ENCODE results near the gene PLCB1.
A peak's percentile ranks its signal among the peaks of the same experiment; 100 is the strongest.
"Not testable (repeated sequence)": the region's sequence is repeated elsewhere in the genome, so short reads cannot be mapped to it uniquely, and the experiment has no call there.

The PLCB1 gene

GRCh38 chr20:8154638-8155037 lies 22.6 kb downstream of the PLCB1 start:
- no peak overlapping the region for H3K4me3 ChIP-seq (ENCODE audit: control insufficient read depth, low read depth, low read length)
- DNase-seq (ENCODE audit: low read depth), result no peak
- TF ChIP-seq, protein P1, sequence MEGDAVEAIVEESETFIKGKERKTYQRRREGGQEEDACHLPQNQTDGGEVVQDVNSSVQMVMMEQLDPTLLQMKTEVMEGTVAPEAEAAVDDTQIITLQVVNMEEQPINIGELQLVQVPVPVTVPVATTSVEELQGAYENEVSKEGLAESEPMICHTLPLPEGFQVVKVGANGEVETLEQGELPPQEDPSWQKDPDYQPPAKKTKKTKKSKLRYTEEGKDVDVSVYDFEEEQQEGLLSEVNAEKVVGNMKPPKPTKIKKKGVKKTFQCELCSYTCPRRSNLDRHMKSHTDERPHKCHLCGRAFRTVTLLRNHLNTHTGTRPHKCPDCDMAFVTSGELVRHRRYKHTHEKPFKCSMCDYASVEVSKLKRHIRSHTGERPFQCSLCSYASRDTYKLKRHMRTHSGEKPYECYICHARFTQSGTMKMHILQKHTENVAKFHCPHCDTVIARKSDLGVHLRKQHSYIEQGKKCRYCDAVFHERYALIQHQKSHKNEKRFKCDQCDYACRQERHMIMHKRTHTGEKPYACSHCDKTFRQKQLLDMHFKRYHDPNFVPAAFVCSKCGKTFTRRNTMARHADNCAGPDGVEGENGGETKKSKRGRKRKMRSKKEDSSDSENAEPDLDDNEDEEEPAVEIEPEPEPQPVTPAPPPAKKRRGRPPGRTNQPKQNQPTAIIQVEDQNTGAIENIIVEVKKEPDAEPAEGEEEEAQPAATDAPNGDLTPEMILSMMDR (conservative IDR thresholded peaks at IDR 0.05; ENCODE audit: control insufficient read depth, insufficient read depth, low read depth, low read length), result no peak

- no peak overlapping the region for H3K4me3 ChIP-seq (ENCODE audit: control insufficient read depth, low read depth, low read length)
- TF ChIP-seq, protein P1 (conservative IDR thresholded peaks at IDR 0.05; ENCODE audit: control insufficient read depth, insufficient read depth, low read depth, low read length), result no peak
- no peak for DNase-seq (ENCODE audit: low read depth)
Measured at GRCh38 chr20:8155229-8155628, 23.2 kb downstream of the PLCB1 start.

DNA sequence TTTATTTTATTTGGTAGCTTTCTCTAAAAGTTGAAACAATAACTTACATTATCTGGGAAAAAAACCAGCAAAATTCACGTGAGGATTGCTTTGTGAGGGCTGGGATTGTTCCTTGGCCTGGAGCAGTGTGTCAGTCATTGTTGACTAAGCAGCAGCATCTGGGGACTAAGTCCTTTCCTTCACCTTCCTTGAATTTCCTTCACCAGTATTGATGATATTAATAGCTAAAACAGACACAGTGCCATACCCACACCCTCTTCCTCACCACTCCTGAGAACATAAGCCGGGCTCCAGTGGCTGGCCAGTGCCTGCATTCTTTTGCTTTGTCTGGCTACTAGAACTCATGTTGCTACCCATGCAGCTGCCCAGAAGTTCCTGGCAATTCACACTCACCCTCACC lies 23.7 kb downstream of the PLCB1 start:
- DNase-seq (ENCODE audit: low read depth), result no peak
- H3K4me3 ChIP-seq (ENCODE audit: control insufficient read depth, low read depth, low read length), result no peak overlapping the region
- TF ChIP-seq, protein P1 (conservative IDR thresholded peaks at IDR 0.05; ENCODE audit: control insufficient read depth, insufficient read depth, low read depth, low read length), result no peak

DNA sequence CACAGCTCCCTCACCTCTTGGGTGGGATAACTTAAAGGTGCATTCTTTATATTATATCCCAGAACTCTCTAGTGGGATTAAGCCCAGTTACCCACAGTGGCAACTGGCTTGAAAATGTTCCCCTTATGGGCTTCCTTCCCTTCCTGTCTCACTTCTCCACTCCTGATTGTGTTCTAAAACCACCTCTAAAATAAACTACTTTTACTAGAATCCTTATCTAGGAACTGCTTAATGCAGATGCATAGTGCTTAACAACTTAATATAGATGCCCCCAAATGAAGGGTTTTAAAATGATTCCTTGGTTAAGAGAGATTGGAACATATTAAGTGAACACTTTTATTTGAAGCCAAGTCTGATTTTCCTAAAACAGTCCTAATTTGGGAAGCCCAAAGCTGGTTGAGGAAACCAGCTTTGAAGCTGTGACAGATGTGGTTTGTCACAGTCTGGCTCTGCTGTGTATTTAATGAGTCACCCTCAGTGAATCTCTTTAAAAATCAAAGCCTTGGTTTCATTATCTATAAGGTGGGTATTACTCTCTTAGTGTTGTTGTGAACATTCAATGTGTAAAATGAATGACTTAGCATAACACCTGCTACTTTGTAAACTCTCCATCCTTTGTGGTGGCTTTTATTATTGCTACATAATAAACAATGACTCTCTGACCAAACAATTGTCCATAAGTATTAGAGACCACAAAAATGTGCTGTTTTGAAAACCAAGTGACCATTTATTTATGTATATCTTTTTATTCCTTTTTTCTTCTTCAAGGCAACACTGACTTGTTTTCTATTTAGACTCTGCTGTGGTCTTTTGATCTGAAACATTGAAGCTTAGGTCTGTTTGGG lies 24.4 kb downstream of the PLCB1 start:
- DNase-seq (ENCODE audit: low read depth), result peak; percentile 39
- TF ChIP-seq, protein P1 (conservative IDR thresholded peaks at IDR 0.05; ENCODE audit: control insufficient read depth, insufficient read depth, low read depth, low read length), result no peak

GRCh38 chr20:8159217-8159616 lies 27.2 kb downstream of the PLCB1 start:
- not testable (repeated sequence) for DNase-seq (ENCODE audit: low read depth); H3K4me3 ChIP-seq (ENCODE audit: control insufficient read depth, low read depth, low read length)

More for the DNA sequence above, 24.4 kb downstream of the PLCB1 start:
- H3K4me3 ChIP-seq (ENCODE audit: control insufficient read depth, low read depth, low read length), result no peak overlapping the region

DNA sequence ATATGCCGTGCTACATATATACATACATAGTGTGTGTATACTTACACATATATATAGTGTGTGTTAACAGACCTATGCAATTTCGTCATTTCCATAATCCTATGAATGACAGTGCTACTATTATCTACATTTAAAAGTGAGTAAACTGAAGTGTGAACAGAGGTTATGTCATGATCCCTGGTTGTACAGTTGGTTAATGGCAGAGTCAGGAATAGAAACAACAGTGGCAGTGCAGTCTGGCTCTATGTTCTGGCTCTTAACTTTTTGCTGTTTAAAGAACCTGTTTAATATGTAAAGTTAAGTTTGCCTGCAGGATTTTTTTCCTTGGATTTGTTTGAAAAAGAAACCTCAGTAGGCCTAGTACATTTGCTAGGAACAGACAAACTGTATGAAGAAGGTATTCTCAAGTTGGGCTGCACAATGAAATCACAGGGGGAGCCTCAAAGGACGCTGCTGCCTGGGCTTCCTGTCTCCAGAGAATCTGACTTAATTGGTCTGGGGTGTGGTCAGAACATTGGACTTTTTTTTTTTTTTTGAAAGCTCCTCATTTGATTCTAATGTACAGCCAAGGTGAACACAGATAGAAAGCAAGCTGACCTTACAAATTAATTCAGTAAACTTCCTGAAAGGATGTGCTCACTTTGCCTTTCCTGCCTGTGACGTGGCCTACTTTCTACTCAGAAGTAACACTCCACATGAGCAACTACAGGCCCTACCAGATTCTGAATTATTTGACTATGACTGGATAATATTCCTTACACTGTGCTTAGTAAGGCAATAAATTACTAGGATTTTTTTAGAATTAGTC lies 29.4 kb downstream of the PLCB1 start:
- TF ChIP-seq, protein P1 (conservative IDR thresholded peaks at IDR 0.05; ENCODE audit: control insufficient read depth, insufficient read depth, low read depth, low read length), result no peak
- H3K4me3 ChIP-seq (ENCODE audit: control insufficient read depth, low read depth, low read length), result no peak overlapping the region
- peak; percentile 30 for DNase-seq (ENCODE audit: low read depth)

DNA sequence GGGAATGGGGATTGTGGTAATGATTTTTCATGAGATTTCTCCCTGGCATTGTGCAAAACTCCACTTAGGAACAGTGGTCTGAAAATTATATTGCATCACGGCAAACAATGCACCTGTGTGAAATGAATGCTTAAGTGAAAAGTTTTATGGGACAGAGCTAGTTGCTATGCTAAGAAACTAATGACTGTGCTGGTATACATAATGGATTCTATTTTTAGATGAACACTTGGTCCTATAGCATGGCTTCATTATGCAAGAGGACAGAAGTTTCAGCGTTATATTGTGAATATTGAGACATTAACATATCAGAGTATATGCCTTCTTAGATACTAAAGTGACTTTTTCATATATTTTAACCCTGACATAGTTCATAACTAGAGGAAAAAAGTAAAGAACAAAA lies 30.5 kb downstream of the PLCB1 start:
- DNase-seq (ENCODE audit: low read depth), result no peak
- TF ChIP-seq, protein P1 (conservative IDR thresholded peaks at IDR 0.05; ENCODE audit: control insufficient read depth, insufficient read depth, low read depth, low read length), result no peak
- H3K4me3 ChIP-seq (ENCODE audit: control insufficient read depth, low read depth, low read length), result no peak overlapping the region

All from fibroblast of mammary gland (primary cell).